Natural killer cell (primary cell): ENCODE data around the gene SRD5A2. TPM values are rescaled to one million over a fixed set of nuclear protein-coding genes. Genes with fewer than 3 reads are reported as not detected.

Experiments used
- ATAC-seq, 3 donors: fragments of 150-1000 bp in 2 of 3; fragments of 200-7000 bp in 1 of 3; cut with Tn5 transposase; 1 replicate in 1 of 3; 2 replicates in 2 of 3; pipeline ENCODE4 v1.10.0; 2021; ENCODE audit warnings: mild to moderate bottlenecking in 2 of 3, moderate library complexity in 2 of 3
- DNase-seq, 2 donors: peaks; one replicate each; pipeline versions ENCODE4 v3.0.0 to v3.0.0-alpha.2; 2013 to 2021; ENCODE audit warnings: mixed read lengths in 1 of 2
- H3K27ac ChIP-seq: one replicate; pipeline ENCODE4 v1.5.1; 2013; ENCODE audit warnings: mild to moderate bottlenecking, low read length
- H3K27me3 ChIP-seq: one replicate; pipeline ENCODE4 v1.6.1; 2013; ENCODE audit warnings: low read length; ENCODE audit not compliant: control insufficient read depth, insufficient read depth
- H3K36me3 ChIP-seq: one replicate; pipeline ENCODE4 v1.6.1; 2013; ENCODE audit warnings: low read length; ENCODE audit not compliant: control insufficient read depth, insufficient read depth
- H3K4me1 ChIP-seq: one replicate; pipeline ENCODE4 v1.6.1; 2013; ENCODE audit warnings: low read length; ENCODE audit not compliant: control insufficient read depth, insufficient read depth
- H3K4me3 ChIP-seq: one replicate; pipeline ENCODE4 v1.5.1; 2013; ENCODE audit warnings: low read length
- H3K9me3 ChIP-seq: one replicate; pipeline ENCODE4 v1.6.1; 2013; ENCODE audit warnings: low read length; ENCODE audit not compliant: control insufficient read depth, insufficient read depth
- H3K27ac Mint-ChIP-seq, 2 donors: one replicate each; pipeline ENCODE4 v1.8.0; 2022; ENCODE audit warnings: mild to moderate bottlenecking in 2 of 2, mixed read lengths in 2 of 2, moderate library complexity in 1 of 2
- H3K27me3 Mint-ChIP-seq, 2 donors: one replicate each; pipeline ENCODE4 v1.8.0; 2022; ENCODE audit warnings: low read depth in 2 of 2, mixed read lengths in 2 of 2
- H3K36me3 Mint-ChIP-seq: one replicate; pipeline ENCODE4 v1.8.0; 2022; ENCODE audit warnings: mixed read lengths
- H3K4me1 Mint-ChIP-seq, 2 donors: one replicate each; pipeline ENCODE4 v1.8.0; 2022; ENCODE audit warnings: mixed read lengths in 2 of 2
- H3K4me3 Mint-ChIP-seq: one replicate; pipeline ENCODE4 v1.8.0; 2022; ENCODE audit warnings: mild to moderate bottlenecking, moderate library complexity, mixed read lengths
- H3K9me3 Mint-ChIP-seq, 2 donors: one replicate each; pipeline ENCODE4 v1.8.0; 2022; ENCODE audit warnings: mixed read lengths in 2 of 2
- CTCF ChIP-seq: fragments of 200-600 bp; IDR thresholded peaks from one replicate; pipeline ENCODE4 v1.8.0; 2022; ENCODE audit warnings: antibody characterized with exemption
- WGBS: methylation state at CpG from one replicate; pipeline ENCODE4 v1.1.7; 2013; ENCODE audit warnings: missing lambda C conversion rate; ENCODE audit not compliant: insufficient coverage; 5-methylcytosine and 5-hydroxymethylcytosine counted together
- intact Hi-C: fragments of 100-400 bp; cut with micrococcal nuclease; formaldehyde crosslinking; loops from one replicate; pipeline ENCODE4 v1.14.2; 2022
- total RNA-seq, 4 donors: library from RNA; stranded (reverse); fragments of 120-200 nt in 1 of 4; gene quantifications; one replicate each; pipeline versions ENCODE4 v1.2.3 to v1.2.4, GENCODE V29; 2013 to 2022

The SRD5A2 gene
- total RNA-seq, 3 donors from 2014 or later (not counting 1 experiment from before 2014, with no cell fraction given), result not detected

GRCh38 chr2:31476511-31477180 lies 104.1 kb downstream of the SRD5A2 start:
- no peaks in the 10 kb centered on the region for H3K36me3 ChIP-seq
- H3K4me1 ChIP-seq, result no peaks in the 10 kb centered on the region
- intact Hi-C loops, result no loop called here
- ATAC-seq, result no peak
- Mint-ChIP-seq H3K4me3 (no peak overlapping the region), H3K27me3 (peaks cover 10 to 13% of the 10 kb centered on the region in 2 donors), H3K36me3 (no peaks in the 10 kb centered on the region), H3K4me1 (no peaks in the 10 kb centered on the region), H3K27ac (no peak overlapping the region), H3K9me3 (peaks cover 0 to 1% of the 10 kb centered on the region in 2 donors)
- H3K9me3 ChIP-seq, result no peaks in the 10 kb centered on the region
- TF ChIP-seq CTCF, result no peak
- H3K27ac ChIP-seq, result no peak overlapping the region
- H3K27me3 ChIP-seq, result peaks cover 3% of the 10 kb centered on the region
- 50% methylated on average over 2 of the region's 2 CpGs for WGBS
- H3K4me3 ChIP-seq, result no peak overlapping the region
- no peak for DNase-seq

GRCh38 chr2:31475692-31476091 lies 105.0 kb downstream of the SRD5A2 start:
- Mint-ChIP-seq H3K9me3 (peaks cover 0 to 5% of the 10 kb centered on the region in 2 donors), H3K36me3 (no peaks in the 10 kb centered on the region), H3K4me3 (no peak overlapping the region), H3K27ac (no peak overlapping the region), H3K4me1 (no peaks in the 10 kb centered on the region), H3K27me3 (peaks cover 10 to 13% of the 10 kb centered on the region in 2 donors)
- WGBS, result 44% methylated on average over 1 of the region's 1 CpG
- H3K27ac ChIP-seq, result no peak overlapping the region
- intact Hi-C loops, result no loop called here
- H3K4me3 ChIP-seq, result no peak overlapping the region
- no peaks in the 10 kb centered on the region for H3K4me1 ChIP-seq
- no peaks in the 10 kb centered on the region for H3K36me3 ChIP-seq
- no peak for TF ChIP-seq CTCF
- peaks cover 3% of the 10 kb centered on the region for H3K27me3 ChIP-seq
- ATAC-seq, result no peak
- no peak for DNase-seq
- no peaks in the 10 kb centered on the region for H3K9me3 ChIP-seq

- Histone ChIP-seq H3K27me3 (peaks cover 3% of the 10 kb centered on the region), H3K9me3 (no peaks in the 10 kb centered on the region), H3K27ac (no peak overlapping the region), H3K4me1 (no peaks in the 10 kb centered on the region), H3K36me3 (no peaks in the 10 kb centered on the region), H3K4me3 (no peak overlapping the region)
- H3K36me3 Mint-ChIP-seq, result no peaks in the 10 kb centered on the region
- WGBS, result 58% methylated on average over 1 of the region's 1 CpG
- peaks cover 10 to 12% of the 10 kb centered on the region in 2 donors for H3K27me3 Mint-ChIP-seq
- intact Hi-C loops, result no loop called here
- no peak for TF ChIP-seq CTCF
- H3K9me3 Mint-ChIP-seq, result peaks cover 0 to 5% of the 10 kb centered on the region in 2 donors
- no peak overlapping the region for H3K27ac Mint-ChIP-seq
- H3K4me1 Mint-ChIP-seq, result no peaks in the 10 kb centered on the region
- H3K4me3 Mint-ChIP-seq, result no peak overlapping the region
- no peak for ATAC-seq
- no peak for DNase-seq
These were observed 106.4 kb downstream of the SRD5A2 start for GRCh38 chr2:31474296-31474695.

Other genes starting within 250 kb of the SRD5A2 start
- gene XDH, start 166.2 kb downstream of the SRD5A2 start, total RNA-seq, result not detected